BJ (cell line): Measurements from ENCODE around the gene PIK3R2. TPM values are rescaled to one million over a fixed set of nuclear protein-coding genes. Genes with fewer than 3 reads are reported as not detected.

Experiments
- CTCF ChIA-PET: fragments of 350-600 bp; formaldehyde crosslinking; extraction: SDS; loops from one replicate; lab custom pipeline; 2021; ENCODE audit warnings: antibody characterized with exemption, inconsistent platforms; lab: Yijun Ruan, JAX
- POLR2A ChIA-PET: fragments of 300-600 bp; sonication (Branson Sonifier 250); formaldehyde crosslinking; extraction: SDS; loops from one replicate; lab custom pipeline; 2021; ENCODE audit warnings: antibody characterized with exemption; lab: Charles Lee
- DNase-seq: peaks from one replicate; pipeline ENCODE4 v3.0.0-alpha.2; 2011; ENCODE audit warnings: low read depth
- H3K27me3 ChIP-seq: 2 replicates; pipeline ENCODE4 v1.6.0; 2011; ENCODE audit warnings: low read length; ENCODE audit not compliant: control insufficient read depth, insufficient read depth
- H3K36me3 ChIP-seq: 2 replicates; pipeline ENCODE4 v1.5.1; 2011; ENCODE audit warnings: low read length; ENCODE audit not compliant: control insufficient read depth, insufficient read depth
- H3K4me3 ChIP-seq: 2 replicates; pipeline ENCODE4 v1.5.1; 2011; ENCODE audit warnings: low read depth, mild to moderate bottlenecking, control low read depth, low read length
- polyA plus RNA-seq: library from polyadenylated mRNA; depleted of rRNA; stranded (reverse); fragments of >200 nt; gene quantifications from 2 replicates; pipeline ENCODE4 v1.2.3, GENCODE V29; 2011
- TF ChIP-seq, protein P1 (sequence below): IDR thresholded peaks from 2 replicates; pipeline ENCODE4 v1.5.1; 2011; ENCODE audit warnings: low read depth, mild to moderate bottlenecking, control low read depth, inconsistent platforms, low read length, moderate library complexity; ENCODE audit not compliant: insufficient read depth

PIK3R2 gene
- polyA plus RNA-seq, 1 experiment = 17.4 TPM

DNA sequence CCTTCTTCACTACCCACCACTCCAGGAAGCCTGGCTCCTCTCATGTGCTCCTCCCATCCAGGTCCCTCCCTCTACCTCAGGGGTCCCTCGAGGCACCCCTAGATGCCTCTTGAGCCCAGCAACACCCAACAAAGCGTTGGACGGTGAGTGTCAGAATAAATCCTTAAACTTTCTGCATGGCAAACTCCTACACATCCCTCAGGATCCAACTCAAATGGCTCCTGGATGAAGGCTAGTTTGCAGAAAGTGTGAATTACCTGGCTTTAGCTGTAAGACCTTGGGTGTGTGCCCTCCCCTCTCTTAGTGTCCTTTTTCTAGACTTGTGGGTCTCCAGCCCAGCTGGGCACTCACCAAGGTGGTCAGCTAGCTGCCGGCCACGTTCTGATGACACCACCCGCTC is 45.4 kb downstream of the PIK3R2 start:
- ChIA-PET CTCF (interaction anchor here (12.0 kb wide), 1 partner anchor 55 kb away, joined by 109 read pairs; a partner anchor contains a TSS), POLR2A (no interaction called here)
- Histone ChIP-seq H3K4me3 (no peak overlapping the region), H3K27me3 (no peaks in the 10 kb centered on the region), H3K36me3 (peaks cover 21% of the 10 kb centered on the region)
- DNase-seq = no peak
- TF ChIP-seq, protein P1, sequence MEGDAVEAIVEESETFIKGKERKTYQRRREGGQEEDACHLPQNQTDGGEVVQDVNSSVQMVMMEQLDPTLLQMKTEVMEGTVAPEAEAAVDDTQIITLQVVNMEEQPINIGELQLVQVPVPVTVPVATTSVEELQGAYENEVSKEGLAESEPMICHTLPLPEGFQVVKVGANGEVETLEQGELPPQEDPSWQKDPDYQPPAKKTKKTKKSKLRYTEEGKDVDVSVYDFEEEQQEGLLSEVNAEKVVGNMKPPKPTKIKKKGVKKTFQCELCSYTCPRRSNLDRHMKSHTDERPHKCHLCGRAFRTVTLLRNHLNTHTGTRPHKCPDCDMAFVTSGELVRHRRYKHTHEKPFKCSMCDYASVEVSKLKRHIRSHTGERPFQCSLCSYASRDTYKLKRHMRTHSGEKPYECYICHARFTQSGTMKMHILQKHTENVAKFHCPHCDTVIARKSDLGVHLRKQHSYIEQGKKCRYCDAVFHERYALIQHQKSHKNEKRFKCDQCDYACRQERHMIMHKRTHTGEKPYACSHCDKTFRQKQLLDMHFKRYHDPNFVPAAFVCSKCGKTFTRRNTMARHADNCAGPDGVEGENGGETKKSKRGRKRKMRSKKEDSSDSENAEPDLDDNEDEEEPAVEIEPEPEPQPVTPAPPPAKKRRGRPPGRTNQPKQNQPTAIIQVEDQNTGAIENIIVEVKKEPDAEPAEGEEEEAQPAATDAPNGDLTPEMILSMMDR = no peak

DNA sequence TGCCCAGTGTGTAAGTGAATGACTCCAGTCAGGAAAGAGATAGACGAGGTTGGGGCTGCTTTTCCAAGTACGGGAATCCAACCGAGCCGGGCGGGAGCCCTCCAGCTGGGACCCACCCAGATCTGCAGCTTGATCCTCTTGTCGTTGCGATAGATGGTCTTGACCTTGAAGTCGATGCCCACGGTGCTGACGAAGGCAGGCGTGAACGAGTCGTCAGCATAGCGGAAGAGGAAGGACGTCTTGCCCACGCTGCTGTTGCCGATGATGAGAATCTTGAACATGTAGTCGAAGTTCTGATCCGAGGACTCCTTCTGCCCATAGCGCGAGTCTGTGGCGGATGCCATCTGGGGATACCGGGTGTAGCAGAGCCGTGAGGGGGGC is 49.4 kb downstream of the PIK3R2 start:
- ChIA-PET POLR2A (no interaction called here), CTCF (interaction anchor here (0.6 to 12.0 kb wide), 4 partner anchors 47 to 246 kb away, joined by 3 to 109 read pairs (median 4); a partner anchor contains a TSS)
- Histone ChIP-seq H3K36me3 (peaks cover 15% of the 10 kb centered on the region), H3K4me3 (no peak overlapping the region), H3K27me3 (no peaks in the 10 kb centered on the region)
- TF ChIP-seq, protein P1 = no peak
- DNase-seq = no peak

DNA sequence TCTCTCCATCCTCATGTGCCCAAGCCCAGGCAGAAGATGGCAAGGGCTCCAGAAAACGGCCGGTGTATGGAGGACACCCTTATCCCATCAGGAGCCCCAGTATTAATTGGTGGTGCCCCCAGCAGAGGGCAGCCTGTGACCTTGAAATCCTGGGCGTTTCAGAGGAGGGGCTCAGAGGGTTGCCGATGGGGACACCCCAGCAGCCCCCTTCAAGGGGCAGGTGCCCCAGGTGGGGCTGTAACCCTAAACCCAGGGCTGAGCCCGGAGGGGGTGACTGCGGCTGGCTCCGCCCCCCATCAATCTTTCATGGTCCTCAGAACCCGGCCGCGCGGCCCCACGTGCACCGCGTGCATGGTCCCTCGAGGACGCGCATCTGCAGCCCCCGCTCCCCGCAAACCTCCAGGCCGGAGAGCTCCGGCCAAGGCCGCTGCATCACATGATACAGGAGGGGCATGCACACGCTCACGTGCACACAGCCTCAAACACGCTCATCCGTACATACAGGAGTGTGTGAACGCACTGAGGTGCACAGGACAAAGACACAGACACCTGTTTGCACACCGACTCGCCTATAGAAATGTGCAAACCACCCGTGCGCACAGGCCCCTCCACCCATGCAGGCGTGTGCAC is 49.9 kb downstream of the PIK3R2 start:
- CTCF ChIA-PET = interaction anchor here (1.0 to 12.0 kb wide), 4 partner anchors 46 to 209 kb away, joined by 3 to 109 read pairs (median 4); partner anchors contain the start of gene LSM4
- Histone ChIP-seq H3K36me3 (peaks cover 13% of the 10 kb centered on the region), H3K4me3 (peak overlapping the region; percentile 64), H3K27me3 (no peaks in the 10 kb centered on the region)
- POLR2A ChIA-PET = no interaction called here
- DNase-seq = no peak
- TF ChIP-seq, protein P1 = peak; percentile 46

DNA sequence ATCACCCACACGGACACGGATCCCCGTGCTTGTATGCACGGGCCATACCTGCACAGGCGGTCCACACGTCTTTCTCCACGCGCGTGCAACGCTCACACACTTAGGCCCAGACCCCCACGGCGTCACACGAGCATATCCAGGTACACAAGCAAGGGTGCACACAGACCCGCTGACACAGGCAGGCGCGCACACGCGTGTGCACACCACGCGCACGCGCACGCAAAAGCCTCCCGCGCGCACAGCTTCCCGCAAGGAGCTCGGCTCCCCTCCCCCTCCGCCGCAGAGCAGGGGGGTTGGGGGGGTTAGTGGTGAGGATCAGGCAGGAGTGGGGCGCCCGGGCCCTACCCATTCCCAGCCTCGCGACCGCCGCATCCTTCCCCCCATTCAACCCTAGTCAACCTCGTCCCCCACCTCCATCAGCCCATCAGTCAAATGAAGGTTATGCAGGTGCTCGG is 50.5 kb downstream of the PIK3R2 start:
- no peak for DNase-seq
- POLR2A ChIA-PET = interaction anchor here (1.0 kb wide), 1 partner anchor 78 kb away, joined by 4 read pairs; the partner anchor contains the start of gene JUND
- TF ChIP-seq, protein P1 = no peak
- peaks cover 8% of the 10 kb centered on the region for H3K36me3 ChIP-seq
- no peaks in the 10 kb centered on the region for H3K27me3 ChIP-seq
- peak overlapping the region; percentile 64 for H3K4me3 ChIP-seq
- CTCF ChIA-PET = interaction anchor here (1.0 to 12.0 kb wide), 5 partner anchors 41 to 223 kb away, joined by 3 to 109 read pairs (median 5); partner anchors contain the start of gene LSM4

DNA sequence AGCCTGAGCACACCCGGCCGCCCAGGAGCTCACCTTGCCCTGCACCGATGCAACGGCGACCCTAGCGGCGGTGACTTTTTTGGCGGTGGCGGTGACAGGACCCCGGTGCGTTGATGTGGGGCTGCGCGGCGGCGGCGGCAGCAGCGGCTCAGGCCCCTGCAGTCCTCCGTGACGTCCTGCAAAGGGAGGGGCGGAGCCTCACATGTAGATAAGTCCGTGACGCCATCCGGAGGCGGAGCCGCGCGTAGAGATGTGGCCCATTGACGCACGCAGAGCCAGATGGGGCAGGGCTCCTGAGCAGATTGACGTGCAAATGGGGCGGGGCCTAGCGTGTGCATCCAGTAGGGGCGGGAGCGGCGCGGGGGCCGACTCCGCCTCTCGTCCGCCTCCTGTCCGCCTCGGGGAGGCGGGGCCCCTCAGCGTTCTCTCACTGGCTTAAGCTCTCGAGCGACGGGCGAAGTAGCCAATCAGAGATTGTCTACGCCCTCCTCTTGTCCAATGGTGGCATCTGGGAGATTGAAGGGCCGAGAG is 51.0 kb downstream of the PIK3R2 start, which contains the start of gene RAB3A:
Gene RAB3A, minus strand, starts transcription at position 180 of the 531 bp plus-strand sequence. CDS start 1,302 bp downstream, outside the sequence.
- ChIA-PET POLR2A (interaction anchor here (1.0 kb wide), 1 partner anchor 78 kb away, joined by 4 read pairs; the partner anchor contains the start of gene JUND), CTCF (interaction anchor here (1.0 to 12.0 kb wide), 6 partner anchors 41 to 223 kb away, joined by 3 to 109 read pairs (median 4); partner anchors contain the start of gene LSM4)
- peak; percentile 100 for DNase-seq
- Histone ChIP-seq H3K36me3 (peaks cover 5% of the 10 kb centered on the region), H3K27me3 (no peaks in the 10 kb centered on the region), H3K4me3 (peak within 1 kb of the TSS; percentile 64)
- TF ChIP-seq, protein P1 = no peak
